NCI-H1092 (cell line): ENCODE results near the gene ANKS6.
"Not testable (repeated sequence)": the region's sequence is repeated elsewhere in the genome, so short reads cannot be mapped to it uniquely, and the experiment has no call there.

ENCODE experiments used
- DNase-seq: peaks from one replicate; lab custom pipeline; 2025; lab: John Stamatoyannopoulos, UW

The ANKS6 gene

DNA sequence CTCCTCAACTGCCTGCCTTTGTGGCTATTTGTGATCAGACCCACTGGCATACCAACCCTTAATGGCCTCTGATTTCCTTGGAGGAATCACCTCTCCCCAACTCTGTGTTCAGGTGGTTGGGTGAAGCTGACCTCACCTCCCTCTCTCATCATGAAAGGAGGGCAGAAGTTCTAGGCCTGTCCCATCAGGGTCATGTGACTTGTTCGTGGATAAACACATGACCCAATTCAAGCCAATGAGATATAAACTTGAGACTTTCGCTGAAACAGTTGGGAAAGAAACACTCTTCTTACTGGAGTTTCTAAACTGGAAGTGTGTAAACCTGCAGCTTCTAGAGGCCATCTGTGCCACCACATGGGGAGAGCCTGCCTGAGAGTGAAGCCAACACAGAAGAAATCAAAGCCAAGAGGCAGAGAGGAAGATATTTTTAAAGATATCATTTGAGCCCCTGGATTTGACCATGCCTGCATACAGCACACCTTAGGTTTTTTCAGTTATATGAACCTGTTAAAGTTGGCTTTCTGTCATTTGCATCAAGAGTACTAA, 93.4 kb downstream of the ANKS6 start:
- DNase-seq: no peak

DNA sequence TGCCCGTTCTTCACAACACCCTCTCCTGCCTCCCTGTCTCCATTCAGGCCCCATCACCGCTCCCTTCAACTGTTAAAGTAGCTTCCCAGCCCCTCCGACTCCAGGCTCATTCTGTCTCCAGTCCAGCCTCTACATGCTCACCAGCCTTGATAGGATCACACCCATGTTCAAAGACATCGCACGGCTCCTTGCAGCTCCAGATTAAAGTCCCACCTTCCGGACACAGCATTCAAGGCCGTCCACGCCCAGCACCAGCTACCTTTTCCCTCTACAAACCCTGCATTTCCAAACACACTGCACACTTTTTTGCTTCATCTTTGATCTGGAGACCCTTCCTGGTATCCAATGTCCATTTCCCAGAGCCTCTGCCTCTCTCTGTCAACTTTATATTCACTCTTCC, 94.0 kb downstream of the ANKS6 start:
- DNase-seq: no peak

DNA sequence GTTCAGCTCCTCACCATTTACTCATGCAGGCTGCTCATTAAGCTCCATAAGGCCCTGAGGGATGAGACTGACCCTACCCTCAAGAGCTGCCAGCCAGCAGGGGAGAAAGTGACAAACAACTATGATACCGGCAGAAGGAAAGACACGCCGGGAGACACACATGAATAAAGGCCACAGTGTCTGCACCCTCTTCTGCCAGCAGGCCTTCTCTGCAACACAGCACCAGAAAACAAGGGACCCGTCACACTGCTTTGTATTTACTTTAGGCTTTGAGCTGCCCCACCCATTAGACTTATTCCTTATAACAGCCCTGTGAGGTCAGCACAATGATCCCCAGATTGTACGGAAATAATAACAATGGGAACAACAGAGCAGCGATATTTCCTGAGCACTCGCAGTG, 94.8 kb downstream of the ANKS6 start:
- no peak for DNase-seq

DNA sequence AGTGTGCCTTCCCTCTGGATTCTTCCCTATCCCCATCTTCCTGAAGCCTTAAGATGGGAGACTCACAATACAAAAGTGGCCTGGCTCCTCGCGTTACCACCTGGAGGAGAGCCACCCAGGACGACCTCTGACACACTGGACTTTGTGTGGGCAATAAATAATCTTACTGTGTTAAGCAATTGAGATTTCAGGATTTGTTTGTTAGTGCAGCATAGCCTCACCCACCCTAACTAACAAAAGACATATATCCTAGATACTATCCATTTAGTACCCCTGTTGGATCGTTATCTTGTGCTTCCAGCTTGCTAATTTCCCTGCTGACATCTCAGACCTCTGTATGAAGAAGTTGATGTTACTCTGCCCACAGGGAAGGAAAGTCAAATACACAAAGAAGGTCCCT, 95.6 kb downstream of the ANKS6 start:
- DNase-seq: no peak

DNA sequence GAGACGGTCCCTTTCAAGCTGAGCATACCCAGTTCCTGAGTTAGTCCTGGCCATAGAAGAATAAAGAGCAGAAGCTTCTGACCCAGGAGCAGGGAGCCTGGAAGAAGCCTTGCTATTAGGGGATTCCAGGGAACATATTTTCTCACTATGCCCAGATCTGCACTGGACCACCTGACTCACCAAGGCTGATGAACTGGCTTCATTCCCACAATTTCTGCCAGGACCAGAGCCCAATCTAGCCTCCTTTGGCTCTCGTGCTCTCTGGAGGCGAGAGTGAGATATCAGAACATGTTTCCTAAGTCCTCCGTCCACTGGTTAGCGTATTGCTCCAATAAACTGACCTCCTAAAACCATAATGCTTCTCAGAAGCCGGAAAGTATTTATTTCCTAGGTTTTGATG, 97.5 kb downstream of the ANKS6 start:
- DNase-seq: no peak

DNA sequence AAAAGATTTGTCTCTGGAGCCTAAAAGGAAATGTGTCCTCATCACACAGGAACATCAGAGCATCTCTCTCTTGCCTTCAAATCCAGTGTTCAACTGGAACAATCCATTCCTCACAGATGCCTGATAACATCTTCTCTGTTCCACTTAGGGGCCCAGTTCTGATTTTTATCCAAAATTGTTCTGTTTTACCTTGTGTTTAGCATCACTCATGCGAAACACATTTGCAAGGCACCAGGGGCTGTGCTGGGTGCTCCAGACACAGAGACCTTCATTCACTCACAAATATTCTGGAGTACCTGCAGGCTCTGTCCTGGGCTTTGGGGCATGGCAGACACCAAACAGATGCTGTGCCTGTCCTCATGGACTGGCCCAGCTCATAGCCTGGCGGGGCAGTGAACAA, 101.4 kb downstream of the ANKS6 start:
- DNase-seq: no peak

DNA sequence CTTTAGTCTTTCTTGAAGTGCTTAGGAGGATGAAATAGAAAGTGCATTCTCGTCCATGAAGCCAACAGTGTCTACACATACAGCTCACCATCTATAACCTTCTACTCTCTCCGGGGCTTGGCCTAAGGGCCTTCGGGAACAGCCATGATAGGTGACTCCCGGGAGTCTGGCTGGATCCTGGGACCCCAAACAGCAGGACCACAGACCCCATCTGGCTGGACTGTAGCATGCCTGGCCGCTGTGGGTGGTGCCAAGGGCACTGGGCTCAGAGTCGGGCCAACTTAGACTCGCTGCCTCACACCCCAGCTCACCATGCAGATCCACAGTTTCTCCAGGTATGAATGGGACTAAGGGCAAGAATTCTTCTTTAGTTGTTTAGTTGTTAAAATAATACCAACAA, 104.0 kb downstream of the ANKS6 start:
- DNase-seq: no peak

DNA sequence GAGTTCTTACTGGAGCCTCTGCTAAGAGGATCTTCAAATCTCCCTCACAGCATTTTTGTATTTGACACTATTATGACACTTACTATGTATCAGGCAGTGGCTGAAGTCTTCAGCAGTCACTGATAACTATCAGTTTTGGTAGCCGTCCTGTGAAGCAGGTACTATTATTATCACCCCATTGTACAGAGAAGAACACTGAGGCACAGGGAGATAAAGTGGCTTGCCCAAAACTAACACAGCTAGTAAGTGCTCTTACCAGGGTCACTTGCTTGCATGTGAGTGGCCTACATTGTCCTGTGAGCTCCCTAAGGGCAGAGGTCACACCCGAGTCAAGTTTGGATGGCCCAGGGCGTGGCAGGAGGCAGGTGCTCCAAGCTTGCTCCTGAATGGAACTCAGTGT, 104.5 kb downstream of the ANKS6 start:
- no peak for DNase-seq

DNA sequence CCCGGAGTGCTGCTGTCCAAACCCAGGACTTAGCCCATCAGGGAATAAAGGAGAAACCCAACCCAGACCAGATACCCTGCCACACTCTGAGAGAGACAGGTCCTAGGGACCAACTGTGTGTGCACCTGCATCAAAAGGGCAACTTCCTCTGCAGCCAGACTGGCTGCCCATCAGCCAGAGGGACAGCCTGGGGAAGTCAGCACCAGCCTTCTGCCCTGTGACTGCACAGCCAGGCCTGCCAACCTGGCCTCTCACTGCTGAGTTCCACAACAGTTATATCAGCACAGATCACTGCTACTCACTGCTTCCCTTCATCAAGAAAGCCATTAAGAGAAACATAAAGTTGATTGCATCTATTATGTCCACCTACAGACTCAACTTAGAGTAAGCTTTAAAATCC, 105.7 kb downstream of the ANKS6 start:
- no peak for DNase-seq

DNA sequence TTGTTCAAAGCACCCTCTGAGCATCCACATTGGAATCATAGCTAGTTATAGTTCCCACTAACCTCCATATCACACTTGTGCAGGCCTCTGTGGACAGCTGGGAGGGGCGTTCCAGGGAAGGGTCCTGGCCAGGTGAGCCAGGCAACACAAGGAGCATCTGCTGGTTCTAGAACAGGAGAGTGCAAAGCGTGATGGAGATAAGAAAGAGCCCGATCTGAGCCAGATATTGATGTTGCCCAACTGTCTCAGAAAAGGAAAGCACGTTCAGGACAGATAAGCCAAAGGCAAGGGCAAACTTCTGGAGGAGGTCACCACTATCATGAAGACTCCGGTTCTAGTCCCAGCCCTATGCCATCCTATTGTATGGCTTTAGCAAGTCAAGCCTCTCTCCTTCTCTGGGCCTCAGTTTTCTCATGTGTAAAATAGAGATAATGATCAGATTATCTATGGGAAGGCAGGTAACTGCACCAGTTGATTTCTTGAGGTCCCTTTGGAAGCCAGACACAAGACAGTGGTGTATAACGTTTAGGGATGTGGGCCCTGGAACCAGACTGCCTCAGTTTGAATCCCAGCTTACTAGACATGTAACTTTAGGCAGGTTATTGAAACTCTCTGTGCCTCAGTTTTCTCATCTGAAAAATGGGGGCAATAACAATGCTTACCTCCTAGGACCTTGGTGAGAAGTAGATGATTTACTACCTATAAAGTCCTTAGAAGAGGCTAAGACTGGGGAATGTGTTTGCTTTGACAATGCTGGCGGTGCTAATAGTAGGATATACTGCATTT, 107.5 kb downstream of the ANKS6 start:
- no peak for DNase-seq

DNA sequence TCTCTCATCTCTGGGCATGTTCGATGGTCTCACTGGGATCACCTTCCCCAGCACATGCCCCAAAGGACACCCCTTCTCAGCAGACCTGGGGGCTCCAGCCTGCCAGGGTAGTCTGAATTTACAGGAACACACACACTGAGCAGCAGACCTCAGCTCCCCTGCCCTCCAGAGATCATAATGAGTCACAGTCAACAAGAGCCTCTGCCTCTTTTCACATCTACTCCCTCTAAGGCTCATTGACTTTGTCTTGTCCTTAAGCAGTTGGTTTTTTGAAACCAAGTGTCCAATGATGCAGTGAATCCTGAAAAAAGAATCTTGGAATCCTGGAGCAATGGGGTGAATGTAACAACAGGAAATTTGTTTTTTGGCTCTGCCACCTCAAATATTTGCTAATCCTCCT, 108.4 kb downstream of the ANKS6 start:
- no peak for DNase-seq

DNA sequence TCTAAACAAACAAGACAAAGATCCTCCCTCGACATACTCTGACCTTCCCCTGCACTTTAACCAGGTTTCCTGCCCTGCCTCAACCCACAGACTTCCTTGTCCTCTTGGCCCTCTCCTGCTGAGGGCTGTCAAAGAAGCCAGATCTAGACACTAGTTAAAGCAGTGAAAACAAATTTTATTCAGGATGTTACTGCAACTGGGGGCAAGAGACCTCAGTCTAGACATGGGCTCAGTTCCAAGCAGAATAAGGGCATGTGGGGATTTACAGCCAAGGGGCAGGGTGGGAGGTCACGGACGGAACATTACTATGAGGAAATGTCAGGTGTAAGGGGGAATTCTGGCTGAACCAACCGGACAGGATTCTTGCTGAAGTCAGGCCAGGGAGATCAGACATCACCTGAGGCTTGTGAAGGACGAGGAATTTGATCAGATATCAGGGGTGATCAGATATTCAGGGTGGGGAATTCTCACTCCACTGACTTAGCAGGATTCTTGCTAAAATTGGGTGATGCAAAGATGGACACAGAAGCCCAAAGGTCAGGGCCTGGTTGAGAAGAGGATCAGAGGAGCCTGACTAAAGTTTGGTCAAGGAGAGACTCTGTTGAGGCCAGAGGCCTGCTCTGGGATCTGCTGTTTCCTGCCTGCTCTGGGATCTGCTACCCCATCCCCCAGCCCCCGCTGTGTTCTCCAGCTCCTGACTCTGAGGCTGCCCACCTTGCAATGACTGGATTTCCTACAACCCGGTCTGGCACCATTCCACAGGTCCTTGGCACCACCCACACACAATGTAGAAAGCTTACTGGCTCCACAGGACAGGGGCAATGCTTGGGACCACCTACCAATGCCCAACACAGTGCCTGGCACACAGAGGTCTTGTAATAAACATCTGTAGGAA, 109.1 kb downstream of the ANKS6 start:
- no peak for DNase-seq

DNA sequence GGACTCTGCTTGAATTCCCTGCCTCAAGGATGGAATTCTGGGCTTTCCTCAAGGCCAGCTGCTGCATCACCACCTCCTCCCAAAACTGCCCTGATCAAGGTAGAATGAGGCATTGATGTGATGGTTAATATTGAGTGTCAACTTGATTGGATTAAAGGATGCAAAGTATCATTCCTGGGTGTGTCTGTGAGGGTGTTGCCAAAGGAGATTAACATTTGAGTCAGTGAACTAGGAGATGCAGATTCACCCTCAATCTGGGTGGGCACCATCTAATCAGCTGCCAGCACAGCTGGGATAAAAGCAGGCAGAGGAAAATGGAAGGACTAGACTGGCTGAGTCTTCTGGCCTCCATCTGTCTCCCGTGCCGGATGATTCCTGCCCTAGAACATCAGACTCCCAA, 111.5 kb downstream of the ANKS6 start:
- DNase-seq: not testable (repeated sequence)
